ENCODE results near the gene QRFP. TPM values are rescaled to one million over a fixed set of nuclear protein-coding genes. Genes with fewer than 3 reads are reported as not detected.

The QRFP gene
- polyA plus RNA-seq, 1 donor from 2014 or later: not detected

GRCh38 chr9:130878295-130878694, 18.3 kb downstream of the QRFP start:
- H3K27me3 ChIP-seq (ENCODE audit: insufficient read depth, low read depth, low read length): no peaks in the 10 kb centered on the region
- H3K27ac ChIP-seq (ENCODE audit: low read length): no peak overlapping the region
- no peak overlapping the region for H3K4me3 ChIP-seq (ENCODE audit: low read length)
- no peaks in the 10 kb centered on the region for H3K9me3 ChIP-seq (ENCODE audit: low read length)
- TF ChIP-seq, protein P1, sequence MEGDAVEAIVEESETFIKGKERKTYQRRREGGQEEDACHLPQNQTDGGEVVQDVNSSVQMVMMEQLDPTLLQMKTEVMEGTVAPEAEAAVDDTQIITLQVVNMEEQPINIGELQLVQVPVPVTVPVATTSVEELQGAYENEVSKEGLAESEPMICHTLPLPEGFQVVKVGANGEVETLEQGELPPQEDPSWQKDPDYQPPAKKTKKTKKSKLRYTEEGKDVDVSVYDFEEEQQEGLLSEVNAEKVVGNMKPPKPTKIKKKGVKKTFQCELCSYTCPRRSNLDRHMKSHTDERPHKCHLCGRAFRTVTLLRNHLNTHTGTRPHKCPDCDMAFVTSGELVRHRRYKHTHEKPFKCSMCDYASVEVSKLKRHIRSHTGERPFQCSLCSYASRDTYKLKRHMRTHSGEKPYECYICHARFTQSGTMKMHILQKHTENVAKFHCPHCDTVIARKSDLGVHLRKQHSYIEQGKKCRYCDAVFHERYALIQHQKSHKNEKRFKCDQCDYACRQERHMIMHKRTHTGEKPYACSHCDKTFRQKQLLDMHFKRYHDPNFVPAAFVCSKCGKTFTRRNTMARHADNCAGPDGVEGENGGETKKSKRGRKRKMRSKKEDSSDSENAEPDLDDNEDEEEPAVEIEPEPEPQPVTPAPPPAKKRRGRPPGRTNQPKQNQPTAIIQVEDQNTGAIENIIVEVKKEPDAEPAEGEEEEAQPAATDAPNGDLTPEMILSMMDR (IDR thresholded peaks at IDR 0.05; ENCODE audit: poor library complexity, severe bottlenecking): no peak
- no peak for TF ChIP-seq EZH2 (IDR thresholded peaks at IDR 0.05; ENCODE audit: borderline replicate concordance, insufficient read depth, low read length, poor library complexity, severe bottlenecking)
- TF ChIP-seq TAF1 (IDR thresholded peaks at IDR 0.05; ENCODE audit: low read depth): no peak
- no peak for TF ChIP-seq REST (IDR thresholded peaks at IDR 0.05; ENCODE audit: borderline replicate concordance)
- no peak for TF ChIP-seq SMC3 (conservative IDR thresholded peaks at IDR 0.05; ENCODE audit: poor library complexity)
- TF ChIP-seq EP300 (conservative IDR thresholded peaks at IDR 0.05; ENCODE audit: poor library complexity, severe bottlenecking): no peak
- TF ChIP-seq RAD21 (conservative IDR thresholded peaks at IDR 0.05): no peak
- no peaks in the 10 kb centered on the region for H3K79me2 ChIP-seq (replicated peaks; ENCODE audit: insufficient read depth, low read length)
- H3K9me2 ChIP-seq (ENCODE audit: insufficient read depth, low read length): no peaks in the 10 kb centered on the region
- H2AFZ ChIP-seq (ENCODE audit: low read depth, low read length): no peak overlapping the region
- H3K4me2 ChIP-seq (ENCODE audit: low read length): no peak overlapping the region
- no peak overlapping the region for H3K9ac ChIP-seq (ENCODE audit: low read length)
- H3F3A ChIP-seq (ENCODE audit: insufficient read depth, low read length, poor library complexity, severe bottlenecking): no peaks in the 10 kb centered on the region
- H3K36me3 ChIP-seq (ENCODE audit: insufficient read depth, low read length): no peaks in the 10 kb centered on the region
- H4K20me1 ChIP-seq (ENCODE audit: insufficient read depth): no peaks in the 10 kb centered on the region

DNA sequence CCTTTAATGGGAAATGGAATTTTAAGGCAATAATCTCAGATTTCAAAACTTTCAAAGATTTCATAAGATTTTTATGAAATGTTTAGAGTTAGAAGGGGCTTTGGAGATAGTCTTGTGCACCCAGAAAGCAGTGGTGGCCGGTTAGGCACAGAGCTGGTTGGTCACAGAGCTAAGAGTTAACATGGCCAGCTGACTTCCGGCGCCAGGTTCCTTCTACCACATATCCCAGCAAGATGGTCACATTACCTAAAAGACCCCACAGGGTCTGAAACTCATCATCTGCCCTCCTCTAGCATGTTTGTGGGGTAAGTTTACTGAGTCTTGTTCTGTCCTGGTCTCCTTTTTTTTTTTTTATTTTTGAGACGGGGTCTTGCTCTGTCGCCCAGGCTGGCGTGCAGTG, 19.3 kb downstream of the QRFP start:
- no peaks in the 10 kb centered on the region for H3K79me2 ChIP-seq (replicated peaks; ENCODE audit: insufficient read depth, low read length)
- TF ChIP-seq SMC3 (conservative IDR thresholded peaks at IDR 0.05; ENCODE audit: poor library complexity): no peak
- no peak for TF ChIP-seq EP300 (conservative IDR thresholded peaks at IDR 0.05; ENCODE audit: poor library complexity, severe bottlenecking)
- TF ChIP-seq, protein P1 (IDR thresholded peaks at IDR 0.05; ENCODE audit: poor library complexity, severe bottlenecking): no peak
- TF ChIP-seq REST (IDR thresholded peaks at IDR 0.05; ENCODE audit: borderline replicate concordance): no peak
- no peak for TF ChIP-seq EZH2 (IDR thresholded peaks at IDR 0.05; ENCODE audit: borderline replicate concordance, insufficient read depth, low read length, poor library complexity, severe bottlenecking)
- TF ChIP-seq RAD21 (conservative IDR thresholded peaks at IDR 0.05): no peak
- no peak for TF ChIP-seq TAF1 (IDR thresholded peaks at IDR 0.05; ENCODE audit: low read depth)
- TF ChIP-seq POLR2AphosphoS5 (IDR thresholded peaks at IDR 0.05): no peak
- TF ChIP-seq MXI1 (conservative IDR thresholded peaks at IDR 0.05; ENCODE audit: poor library complexity, severe bottlenecking): no peak
- H3K9ac ChIP-seq (ENCODE audit: low read length): no peak overlapping the region
- H3K27me3 ChIP-seq (ENCODE audit: insufficient read depth, low read depth, low read length): no peaks in the 10 kb centered on the region
- no peaks in the 10 kb centered on the region for H4K20me1 ChIP-seq (ENCODE audit: insufficient read depth)
- no peak overlapping the region for H3K4me3 ChIP-seq (ENCODE audit: low read length)
- no peak overlapping the region for H3K4me2 ChIP-seq (ENCODE audit: low read length)
- H3F3A ChIP-seq (ENCODE audit: insufficient read depth, low read length, poor library complexity, severe bottlenecking): no peaks in the 10 kb centered on the region
- no peaks in the 10 kb centered on the region for H3K9me3 ChIP-seq (ENCODE audit: low read length)
- H3K36me3 ChIP-seq (ENCODE audit: insufficient read depth, low read length): peaks cover 6% of the 10 kb centered on the region
- no peak overlapping the region for H3K27ac ChIP-seq (ENCODE audit: low read length)
- H2AFZ ChIP-seq (ENCODE audit: low read depth, low read length): no peak overlapping the region
- no peaks in the 10 kb centered on the region for H3K9me2 ChIP-seq (ENCODE audit: insufficient read depth, low read length)

Measured in neural cell (in vitro differentiated cells).